SK-MEL-5 (cell line): ENCODE measurements around the gene GUCA2A. TPM values are rescaled to one million over a fixed set of nuclear protein-coding genes. Genes with fewer than 3 reads are reported as not detected.

ENCODE experiments used
- DNase-seq: peaks from one replicate; pipeline ENCODE4 v3.0.0-alpha.2; 2016; ENCODE audit warnings: low read depth, low spot score
- in situ Hi-C: cut with HindIII; loops from 2 replicates; pipeline ENCODE4 v1.10.0; 2016; ENCODE audit warnings: low sequenced_read_pairs, high pct_unique_total_duplicates, low pct_unique_long_range_greater_than_20kb
- total RNA-seq: library from RNA; depleted of rRNA; stranded (reverse); fragments of >200 nt; shearing (Covaris generic); gene quantifications from 2 replicates; pipeline ENCODE4 v1.2.3, GENCODE V29; 2014

GUCA2A gene
- total RNA-seq, 1 experiment from 2014 or later = not detected

- no peak for DNase-seq
- in situ Hi-C loops = no loop called here
Measured at GRCh38 chr1:42143896-42144710, 20.4 kb downstream of the GUCA2A start.

GRCh38 chr1:42142894-42143675 is 21.5 kb downstream of the GUCA2A start:
- in situ Hi-C loops = no loop called here
- peak; percentile 5 for DNase-seq

- no peak for DNase-seq
Measured at GRCh38 chr1:42141978-42142377, 22.6 kb downstream of the GUCA2A start.

GRCh38 chr1:42140191-42140590 is 24.4 kb downstream of the GUCA2A start:
- no peak for DNase-seq
- in situ Hi-C loops = no loop called here

More at GRCh38 chr1:42141978-42142377, 22.6 kb downstream of the GUCA2A start:
- in situ Hi-C loops = no loop called here

- no peak for DNase-seq
- in situ Hi-C loops = no loop called here
Measured at GRCh38 chr1:42139444-42139843, 25.1 kb downstream of the GUCA2A start.

- in situ Hi-C loops = no loop called here
- no peak for DNase-seq
Measured at GRCh38 chr1:42138586-42138985, 26.0 kb downstream of the GUCA2A start.

- DNase-seq = no peak
- in situ Hi-C loops = no loop called here
Measured at GRCh38 chr1:42137766-42138165, 26.8 kb downstream of the GUCA2A start.

GRCh38 chr1:42136466-42136865 is 28.1 kb downstream of the GUCA2A start:
- in situ Hi-C loops = no loop called here
- DNase-seq = no peak

GRCh38 chr1:42135426-42135825 is 29.1 kb downstream of the GUCA2A start:
- in situ Hi-C loops = no loop called here

GRCh38 chr1:42133809-42134526 is 30.6 kb downstream of the GUCA2A start:
- in situ Hi-C loops = no loop called here
- DNase-seq = no peak

More at GRCh38 chr1:42135426-42135825, 29.1 kb downstream of the GUCA2A start:
- DNase-seq = peak; percentile 31

GRCh38 chr1:42133390-42133789 is 31.2 kb downstream of the GUCA2A start:
- in situ Hi-C loops = no loop called here
- no peak for DNase-seq

- in situ Hi-C loops = no loop called here
- DNase-seq = no peak
Measured at GRCh38 chr1:42130061-42130660, 34.4 kb downstream of the GUCA2A start.

GRCh38 chr1:42128964-42129363 is 35.6 kb downstream of the GUCA2A start:
- in situ Hi-C loops = no loop called here
- no peak for DNase-seq

GRCh38 chr1:42128499-42128898 is 36.0 kb downstream of the GUCA2A start:
- in situ Hi-C loops = no loop called here
- no peak for DNase-seq

GRCh38 chr1:42127767-42128166 is 36.8 kb downstream of the GUCA2A start:
- in situ Hi-C loops = no loop called here
- no peak for DNase-seq

- no peak for DNase-seq
- in situ Hi-C loops = no loop called here
Measured at GRCh38 chr1:42125552-42125951, 39.0 kb downstream of the GUCA2A start.

GRCh38 chr1:42122408-42122807 is 42.1 kb downstream of the GUCA2A start:
- in situ Hi-C loops = no loop called here
- no peak for DNase-seq

- in situ Hi-C loops = no loop called here
- peak; percentile 4 for DNase-seq
Measured at GRCh38 chr1:42118125-42118524, 46.4 kb downstream of the GUCA2A start.
